K562 (cell line): Measurements from ENCODE around the gene SLC9A7. TPM values are rescaled to one million over a fixed set of nuclear protein-coding genes. Genes with fewer than 3 reads are reported as not detected.

Source experiments
- ATAC-seq: fragments of 200-7000 bp; cut with Tn5 transposase; 3 replicates; pipeline ENCODE4 v1.9.1; 2020; ENCODE audit warnings: moderate library complexity
- BruUV-seq: library from RNA; stranded (reverse); fragments of 400-500 nt; replicated peaks from 2 replicates; lab custom pipeline; 2021; lab: Mats Ljungman, UMichigan
- CTCF ChIA-PET: fragments of 300-600 bp; formaldehyde crosslinking; extraction: SDS; loops from one replicate; lab custom pipeline; 2021; ENCODE audit warnings: low intra/inter-chr PET ratio; lab: Yijun Ruan, JAX
- POLR2A ChIA-PET: fragments of 300-600, 350-650 bp; sonication (Branson Sonifier 250); formaldehyde crosslinking; extraction: SDS; loops from one replicate; lab custom pipeline; 2021; ENCODE audit warnings: antibody characterized with exemption, inconsistent platforms; lab: Yijun Ruan, JAX
- DNase-seq, 4 experiments: peaks; one replicate each; pipeline versions ENCODE4 v3.0.0 to v3.0.0-alpha.2; 2011 to 2018; ENCODE audit warnings: low spot score in 3 of 4, mixed read lengths in 3 of 4; ENCODE audit errors: extremely low read depth in 1 of 4
- FAIRE-seq: peaks from 2 replicates; lab custom pipeline; 2011; peaks lifted over from hg19 to GRCh38; lab: Jason Lieb, UNC
- H2AFZ ChIP-seq: 2 replicates; pipeline ENCODE4 v1.6.0; 2011; ENCODE audit warnings: low read depth, low read length, control low read depth, inconsistent platforms
- H3K27ac ChIP-seq: fragments of 200-600 bp; 3 replicates; pipeline ENCODE4 v1.8.0; 2011; ENCODE audit warnings: low read depth, mild to moderate bottlenecking, control low read depth, inconsistent platforms, low read length, moderate library complexity, mixed read lengths; ENCODE audit errors: extremely low read depth
- H3K27me3 ChIP-seq, 2 experiments: fragments of 300-600 bp in 1 of 2; 2 replicates in 1 of 2; 3 replicates in 1 of 2; pipeline versions ENCODE4 v1.6.0 to v1.8.0; 2011; ENCODE audit warnings: inconsistent platforms in 2 of 2, low read length in 2 of 2, mild to moderate bottlenecking in 1 of 2, mixed read lengths in 1 of 2, moderate library complexity in 1 of 2; ENCODE audit not compliant: control insufficient read depth in 2 of 2, insufficient read depth in 2 of 2
- H3K36me3 ChIP-seq: fragments of 300-600 bp; 3 replicates; pipeline ENCODE4 v1.8.0; 2011; ENCODE audit warnings: mild to moderate bottlenecking, low read length, inconsistent platforms; ENCODE audit not compliant: control insufficient read depth, insufficient read depth
- H3K4me1 ChIP-seq, 2 experiments: fragments of 200-600 bp in 1 of 2; replicated peaks in 1 of 2; 2 replicates in 1 of 2; 3 replicates in 1 of 2; pipeline versions ENCODE4 v1.5.1 to v1.8.0; 2011; ENCODE audit warnings: inconsistent platforms in 2 of 2, low read length in 2 of 2, mild to moderate bottlenecking in 1 of 2, mixed read lengths in 1 of 2, moderate library complexity in 1 of 2; ENCODE audit not compliant: control insufficient read depth in 2 of 2, insufficient read depth in 2 of 2
- H3K4me2 ChIP-seq: 2 replicates; pipeline ENCODE4 v1.6.1; 2011; ENCODE audit warnings: low read length, control low read depth, inconsistent platforms, mixed read lengths; ENCODE audit not compliant: insufficient read depth
- H3K4me3 ChIP-seq: fragments of 200-600 bp; sonication (generic), shearing (Covaris generic); 2 replicates; pipeline ENCODE4 v1.5.1; 2016; ENCODE audit warnings: control low read depth, inconsistent platforms
- H3K79me2 ChIP-seq: fragments of 200-600 bp; 3 replicates; pipeline ENCODE4 v1.8.0; 2011; ENCODE audit warnings: low read length, inconsistent platforms; ENCODE audit not compliant: control insufficient read depth, insufficient read depth
- H3K9ac ChIP-seq, 2 experiments: 2 replicates each; pipeline versions ENCODE4 v1.6.0 to v1.6.1; 2011; ENCODE audit warnings: low read depth in 2 of 2, low read length in 2 of 2, control low read depth in 1 of 2, inconsistent platforms in 1 of 2, mild to moderate bottlenecking in 1 of 2, mixed read lengths in 1 of 2; ENCODE audit not compliant: insufficient read depth in 1 of 2
- H3K9me1 ChIP-seq: one replicate; pipeline ENCODE4 v1.6.0; 2011; ENCODE audit warnings: inconsistent platforms, mild to moderate bottlenecking, low read length, moderate library complexity; ENCODE audit not compliant: control insufficient read depth, insufficient read depth
- H3K9me3 ChIP-seq: replicated peaks from 2 replicates; pipeline ENCODE4 v1.5.1; 2011; ENCODE audit warnings: low read depth, low read length, inconsistent platforms; ENCODE audit not compliant: control insufficient read depth, insufficient read depth
- H4K20me1 ChIP-seq: replicated peaks from 2 replicates; pipeline ENCODE4 v1.6.1; 2011; ENCODE audit warnings: low read length, inconsistent platforms, mixed read lengths; ENCODE audit not compliant: control insufficient read depth, insufficient read depth
- CEBPZ ChIP-seq: fragments of 150-350 bp; IDR thresholded peaks from 2 replicates; pipeline ENCODE4 v1.6.1; 2014; ENCODE audit warnings: low read depth, mild to moderate bottlenecking, low read length, borderline replicate concordance
- MAFG ChIP-seq: fragments of 450-650 bp; conservative IDR thresholded peaks from 2 replicates; pipeline ENCODE4 v1.6.1; 2016; ENCODE audit warnings: missing genetic modification characterization, missing compliant biosample characterization
- SMAD4 ChIP-seq: fragments of 250-450 bp; sonication (Bioruptor Pico); conservative IDR thresholded peaks from 2 replicates; pipeline ENCODE4 v1.8.0; 2021; ENCODE audit warnings: inconsistent platforms, mild to moderate bottlenecking, moderate library complexity
- SRSF7 ChIP-seq: fragments of 200-400 bp; formaldehyde crosslinking; optimal IDR thresholded peaks from 2 replicates; pipeline ENCODE3; 2017; ENCODE audit warnings: mild to moderate bottlenecking, low read depth, low read length
- THAP7 ChIP-seq: fragments of 250-450 bp; sonication (Bioruptor Pico); IDR thresholded peaks from 2 replicates; pipeline ENCODE4 v1.5.0; 2021
- UBTF ChIP-seq, 2 experiments: IDR thresholded peaks; 2 replicates each; pipeline ENCODE4 v1.6.1; 2012; ENCODE audit warnings: improper control_type of control experiment in 2 of 2, low read depth in 2 of 2, low read length in 2 of 2, borderline replicate concordance in 1 of 2
- ZNF282 ChIP-seq: sonication (generic); formaldehyde crosslinking; IDR thresholded peaks from 2 replicates; pipeline ENCODE4 v1.8.1; 2023; ENCODE audit warnings: missing genetic modification reagents
- WGBS: fragments of 100-300 bp; shearing (Covaris generic); methylation state at CpG from one replicate; pipeline ENCODE4 v1.1.6; 2016; ENCODE audit warnings: low coverage, mixed read lengths; ENCODE audit not compliant: insufficient coverage; ENCODE audit errors: missing lambda C conversion rate; 5-methylcytosine and 5-hydroxymethylcytosine counted together
- in situ Hi-C: fragments of 300-500 bp; cut with MboI; formaldehyde crosslinking; loops from 4 replicates; pipeline ENCODE4 v1.15.0; 2018; ENCODE audit warnings: inconsistent platforms, mixed read lengths
- intact Hi-C: fragments of 100-400 bp; cut with micrococcal nuclease; formaldehyde crosslinking; loops from 2 replicates; pipeline ENCODE4 v1.14.2; 2022
- polyA plus RNA-seq, 8 experiments: library from polyadenylated mRNA; depleted of rRNA in 4 of 8; stranded (reverse) in 5 of 8; unstranded in 3 of 8; fragments of >200 nt; fragmentation: Nextera tagmentation in 2 of 8; fragmentation: Illumina TruSeq in 1 of 8; extraction: Ambion mirVana in 2 of 8; extraction: Trizol in 1 of 8; gene quantifications; 2 replicates each; pipeline versions ENCODE4 v1.2.1 to v1.2.3, GENCODE V29; 2011 to 2014; ENCODE audit warnings: inconsistent platforms in 1 of 8, missing spikeins in 1 of 8
- total RNA-seq, 7 experiments: library from RNA; depleted of rRNA in 6 of 7; stranded (reverse); fragments of >200 nt in 6 of 7; fragmentation: Illumina TruSeq in 2 of 7; extraction: Trizol in 2 of 7; gene quantifications; 2 replicates each; pipeline versions ENCODE4 v1.2.1 to v1.2.3, GENCODE V29; 2011 to 2021; ENCODE audit warnings: low replicate concordance in 1 of 7

SLC9A7 gene
- total and polyA plus RNA-seq, 9 of the 15 experiments (the other 6 are each of a cell fraction or from before 2014, with no cell fraction given) = 0.04 to 0.13 (median 0.09) TPM; not detected in 5

- H3K9me3 ChIP-seq = no peaks in the 10 kb centered on the region
- no peaks in the 10 kb centered on the region for H3K36me3 ChIP-seq
- no peak for ATAC-seq
- WGBS = 17% methylated on average over 6 of the region's 6 CpGs
- in situ Hi-C loops = no loop called here
- intact Hi-C loops = no loop called here
- peaks cover 0 to 6% of the 10 kb centered on the region in 2 experiments; a peak in 1 of 5 replicates for H3K27me3 ChIP-seq
- H3K4me1 ChIP-seq = no peaks in the 10 kb centered on the region
- H3K9ac ChIP-seq = no peak overlapping the region
- FAIRE-seq = no peak
- H4K20me1 ChIP-seq = no peaks in the 10 kb centered on the region
- no peaks in the 10 kb centered on the region for H3K79me2 ChIP-seq
- no peak for DNase-seq
- ChIA-PET CTCF (no interaction called here), POLR2A (no interaction called here)
- H2AFZ ChIP-seq = no peak overlapping the region
- H3K9me1 ChIP-seq = no peaks in the 10 kb centered on the region
- H3K4me2 ChIP-seq = no peak overlapping the region
- no peak overlapping the region for H3K4me3 ChIP-seq
- BruUV-seq = no TSS peak
- no peak for TF ChIP-seq MAFG (tag)
- TF ChIP-seq SMAD4 (CRISPR knock-in tag) = no peak
- no peak for TF ChIP-seq CEBPZ
- TF ChIP-seq THAP7 = no peak
- TF ChIP-seq UBTF (IDR thresholded peaks at IDR 0.05; ENCODE audit: borderline replicate concordance in 1 of 2, low read depth in 2 of 2, low read length in 2 of 2) = no peak
- no peak for TF ChIP-seq SRSF7
- TF ChIP-seq ZNF282 = no peak
- H3K27ac ChIP-seq = no peak overlapping the region
These were observed 134.7 kb downstream of the SLC9A7 start for GRCh38 chrX:46624090-46624786.
